GDM1 (cell line): ENCODE measurements around the gene KIF24.
"Not testable (repeated sequence)": the region's sequence is repeated elsewhere in the genome, so short reads cannot be mapped to it uniquely, and the experiment has no call there.

Source experiments
- DNase-seq: peaks from one replicate; lab custom pipeline; 2025; lab: John Stamatoyannopoulos, UW

The KIF24 gene

GRCh38 chr9:34365282-34365681 is 36.2 kb upstream of the KIF24 start:
- DNase-seq: no peak

DNA sequence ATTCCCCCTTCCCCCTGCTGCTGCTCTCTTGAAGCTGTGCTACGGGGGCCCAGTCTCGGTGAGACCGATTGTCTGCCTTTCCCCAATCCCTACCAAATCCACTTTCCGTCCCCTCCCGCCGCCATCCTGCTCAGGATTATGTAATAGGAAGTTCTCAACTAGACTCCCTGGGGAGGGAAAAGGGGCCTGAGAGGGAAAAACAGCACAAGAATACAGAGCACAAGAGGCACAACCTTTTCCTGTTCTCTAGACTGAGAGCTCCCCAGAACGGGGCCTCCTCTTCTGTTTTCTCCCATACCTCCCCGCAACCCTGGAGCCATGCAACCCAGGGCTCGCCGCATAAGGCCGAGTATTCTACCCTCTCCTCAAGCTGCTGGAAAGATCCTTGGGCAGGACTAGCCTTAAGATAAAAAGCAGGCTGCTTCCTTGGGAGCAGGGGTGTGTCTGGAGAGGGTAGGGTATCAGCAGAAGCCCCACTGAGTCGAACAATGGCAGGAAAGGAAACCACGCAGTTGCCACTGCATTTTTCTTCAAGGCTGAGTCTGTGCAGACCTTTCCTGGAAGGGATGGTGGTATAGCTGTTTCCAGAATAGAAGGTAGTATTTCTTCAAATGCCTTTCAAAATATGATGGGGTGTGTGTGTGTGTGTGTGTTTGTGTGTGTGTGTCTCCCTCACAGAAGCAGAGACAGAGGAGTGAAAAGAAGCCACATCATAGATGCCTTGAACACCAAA is 34.7 kb upstream of the KIF24 start:
- peak; percentile 11 for DNase-seq

DNA sequence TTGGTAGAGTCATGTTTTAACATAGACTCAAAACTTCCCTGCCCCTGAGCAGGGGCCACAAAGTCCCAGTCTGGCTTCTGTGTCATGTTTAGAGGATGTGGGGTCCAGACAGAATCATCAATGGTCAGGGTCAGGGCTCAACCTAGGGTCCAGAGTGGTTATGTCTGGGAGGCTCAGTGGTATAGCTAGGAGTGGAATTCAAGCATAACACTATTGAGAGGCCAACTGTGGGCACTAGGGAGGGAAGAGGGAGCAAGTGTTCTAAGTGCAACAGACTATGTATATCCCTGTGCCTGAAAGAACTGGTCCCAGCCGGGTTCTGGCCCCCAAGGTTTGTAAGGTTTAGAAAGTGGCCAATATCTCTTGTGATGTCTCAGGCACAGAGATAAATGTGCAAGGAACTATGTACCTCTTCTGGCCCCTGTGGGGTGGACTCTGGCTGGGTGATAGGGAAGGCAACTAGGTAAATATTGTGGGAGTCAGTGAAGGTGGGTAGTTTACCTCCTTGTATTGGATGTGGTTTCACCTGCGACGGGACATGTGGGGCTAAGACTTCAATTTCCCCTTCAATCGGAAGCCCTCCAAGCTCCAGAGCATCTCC is 33.6 kb upstream of the KIF24 start:
- no peak for DNase-seq

GRCh38 chr9:34352957-34353356 is 23.9 kb upstream of the KIF24 start:
- not testable (repeated sequence) for DNase-seq

GRCh38 chr9:34352122-34352652 is 23.1 kb upstream of the KIF24 start:
- DNase-seq: not testable (repeated sequence)

- no peak for DNase-seq
Observed at GRCh38 chr9:34349324-34349723, 20.3 kb upstream of the KIF24 start.

GRCh38 chr9:34347800-34348158 is 18.7 kb upstream of the KIF24 start:
- DNase-seq: no peak

DNA sequence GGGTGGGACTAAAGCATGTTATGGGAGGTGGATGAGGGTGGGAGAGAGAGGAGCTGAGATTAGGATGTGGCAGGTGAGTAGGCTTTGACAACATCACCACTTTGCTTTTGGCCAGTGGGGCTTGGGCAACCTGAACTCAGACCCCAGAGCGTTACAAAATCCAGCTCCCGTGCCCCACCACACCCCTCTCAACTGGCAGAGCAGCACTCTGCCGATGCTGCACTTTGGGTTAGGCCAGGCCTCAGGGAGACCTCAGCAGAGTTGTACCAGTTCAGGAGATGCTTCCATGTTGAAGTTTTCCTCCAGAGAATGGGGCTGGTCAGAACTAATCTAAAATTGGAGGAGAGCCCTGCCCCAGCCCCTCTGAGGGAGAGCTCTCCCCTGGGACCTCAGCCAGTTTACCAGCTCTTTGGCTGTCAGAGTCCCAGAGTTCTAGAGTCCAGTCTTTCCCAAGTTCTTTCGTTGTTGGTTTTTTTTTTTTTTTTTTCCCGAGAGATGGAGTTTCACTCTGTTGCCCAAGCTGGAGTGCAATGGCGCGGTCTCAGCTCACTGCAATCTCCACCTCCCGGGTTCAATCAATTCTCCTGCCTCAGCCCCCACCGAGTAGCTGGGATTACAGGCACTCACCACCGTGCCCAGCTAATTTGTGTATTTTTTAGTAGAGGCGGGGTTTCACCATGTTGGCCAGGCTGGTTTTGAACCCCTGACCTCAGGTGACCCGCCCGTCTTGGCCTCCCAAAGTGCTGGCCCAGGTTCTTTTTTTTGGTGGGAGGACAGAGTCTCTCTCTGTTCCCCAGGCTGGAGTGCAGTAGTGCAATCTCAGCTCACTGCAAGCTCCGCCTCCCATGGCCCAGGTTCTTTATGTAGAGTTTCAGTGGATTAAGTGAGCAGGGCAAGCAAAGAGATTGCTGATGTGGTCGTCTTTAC is 18.1 kb upstream of the KIF24 start:
- DNase-seq: no peak

GRCh38 chr9:34343605-34344004 is 14.5 kb upstream of the KIF24 start:
- no peak for DNase-seq

GRCh38 chr9:34343090-34343489 is 14.0 kb upstream of the KIF24 start:
- DNase-seq: no peak

GRCh38 chr9:34341659-34342295 is 12.7 kb upstream of the KIF24 start:
- no peak for DNase-seq

- DNase-seq: no peak
Observed at GRCh38 chr9:34338665-34339385, 9.8 kb upstream of the KIF24 start.

GRCh38 chr9:34338079-34338478 is 9.0 kb upstream of the KIF24 start:
- not testable (repeated sequence) for DNase-seq

GRCh38 chr9:34337403-34337802 is 8.3 kb upstream of the KIF24 start:
- no peak for DNase-seq

- DNase-seq: no peak
Observed at GRCh38 chr9:34335376-34335775, 6.3 kb upstream of the KIF24 start.

DNA sequence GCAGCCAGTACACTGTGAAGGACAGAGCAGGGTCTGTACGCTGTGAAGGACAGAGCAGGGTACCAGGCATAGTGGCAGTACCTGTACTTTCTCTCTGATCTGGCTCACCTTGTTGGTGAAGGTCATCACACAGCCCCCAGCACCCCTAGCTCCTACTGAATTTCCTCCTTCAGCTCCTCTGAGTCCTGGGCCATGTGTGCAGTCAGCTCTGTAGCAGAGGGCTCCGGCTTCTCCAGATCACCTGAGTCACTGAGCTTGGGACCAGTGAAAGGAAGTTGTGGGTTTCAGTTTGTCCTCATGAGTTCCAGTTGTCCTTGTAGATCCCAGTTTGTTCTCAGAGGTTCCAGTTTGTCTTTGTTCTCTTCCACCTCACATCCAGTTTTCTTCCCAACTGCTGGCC is 5.8 kb upstream of the KIF24 start:
- DNase-seq: no peak

GRCh38 chr9:34334337-34334824 is 5.3 kb upstream of the KIF24 start:
- no peak for DNase-seq

DNA sequence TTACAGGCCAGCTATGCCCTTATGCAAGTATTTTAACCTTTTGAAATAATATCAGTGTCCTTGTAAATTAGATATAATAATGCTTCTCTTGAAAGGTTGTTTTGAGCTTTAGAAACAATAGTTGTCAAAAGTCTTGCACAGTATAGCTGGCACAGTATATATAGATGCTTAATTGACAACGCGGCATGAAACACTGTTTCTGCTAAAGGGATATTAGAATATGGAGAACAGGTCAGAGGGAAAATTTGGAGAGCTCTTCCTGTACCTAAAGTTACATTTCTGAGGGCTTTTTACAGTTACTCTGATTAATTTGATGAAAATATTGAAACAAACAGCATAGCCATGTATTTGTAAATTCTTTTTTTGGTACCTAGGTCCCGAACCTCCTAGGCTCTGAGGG is 4.8 kb upstream of the KIF24 start:
- no peak for DNase-seq

DNA sequence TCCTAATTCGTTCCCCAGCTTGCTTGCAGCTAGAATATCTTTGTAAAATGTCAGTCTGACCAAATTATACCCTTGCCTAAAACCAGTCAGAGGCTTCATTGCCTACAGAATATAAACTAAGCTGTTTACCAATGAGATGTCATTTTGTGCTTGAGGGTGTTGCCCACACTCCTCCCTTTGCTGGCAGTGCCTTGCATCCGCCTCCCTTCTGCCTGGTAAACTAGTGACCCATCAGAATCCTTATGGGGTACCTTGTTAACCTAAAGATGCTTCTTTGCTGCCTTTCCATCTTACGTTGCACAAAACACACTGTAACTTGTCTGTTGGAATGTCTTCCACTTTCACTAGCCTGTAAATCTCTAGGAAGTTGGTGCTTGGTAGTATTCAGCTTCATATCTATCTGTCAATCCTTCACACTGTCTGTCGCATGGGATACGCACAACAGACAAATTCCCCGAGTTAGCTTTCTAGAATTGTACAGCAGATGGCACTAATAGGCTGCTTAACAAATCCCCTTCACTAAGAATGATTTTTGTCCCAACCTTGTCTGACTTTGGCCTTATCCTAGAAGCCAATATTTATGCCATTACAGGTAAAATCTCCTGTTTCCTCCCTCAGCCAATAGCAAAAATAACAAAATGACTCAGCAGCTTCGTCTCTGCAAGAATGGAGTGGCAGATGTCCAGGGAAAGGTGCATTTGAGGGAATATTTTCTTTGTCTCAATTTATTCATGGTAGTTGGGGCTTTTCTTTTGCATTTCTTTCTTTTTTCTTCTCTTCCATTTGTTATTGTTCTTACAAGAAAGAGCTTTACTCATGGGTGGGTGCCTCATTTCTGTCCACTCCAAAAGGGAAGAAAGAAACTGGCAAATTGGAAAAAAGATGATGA is 3.3 kb upstream of the KIF24 start:
- peak; percentile 12 for DNase-seq

DNA sequence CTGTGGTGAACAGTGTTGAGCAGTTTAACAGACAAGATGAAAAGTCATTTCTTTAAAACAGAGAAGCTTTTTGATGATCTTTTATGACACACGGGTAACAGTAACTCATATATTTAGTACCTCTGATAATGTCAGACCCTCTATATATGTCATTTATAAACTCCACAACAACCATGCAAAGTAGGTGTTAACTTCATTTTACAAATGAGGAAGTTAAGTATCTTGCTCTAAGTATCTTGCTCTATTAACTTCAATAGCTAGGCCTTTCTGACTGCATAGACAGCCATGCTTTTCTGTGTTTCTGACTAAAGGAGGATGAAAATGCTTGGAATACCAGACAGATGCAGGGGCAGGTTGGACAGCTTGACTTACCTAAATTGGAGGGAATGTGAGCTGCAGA is 2.1 kb upstream of the KIF24 start:
- no peak for DNase-seq
